HG03066 (cell line): ENCODE results near the gene TTC3.
"Not testable (repeated sequence)": the region's sequence is repeated elsewhere in the genome, so short reads cannot be mapped to it uniquely, and the experiment has no call there.

Experiments
- ATAC-seq: cut with Tn5 transposase; IDR thresholded peaks from one replicate; pipeline ENCODE4 v1.9.1; 2021; ENCODE audit warnings: low read depth; ENCODE audit not compliant: unreplicated experiment

TTC3 gene

DNA sequence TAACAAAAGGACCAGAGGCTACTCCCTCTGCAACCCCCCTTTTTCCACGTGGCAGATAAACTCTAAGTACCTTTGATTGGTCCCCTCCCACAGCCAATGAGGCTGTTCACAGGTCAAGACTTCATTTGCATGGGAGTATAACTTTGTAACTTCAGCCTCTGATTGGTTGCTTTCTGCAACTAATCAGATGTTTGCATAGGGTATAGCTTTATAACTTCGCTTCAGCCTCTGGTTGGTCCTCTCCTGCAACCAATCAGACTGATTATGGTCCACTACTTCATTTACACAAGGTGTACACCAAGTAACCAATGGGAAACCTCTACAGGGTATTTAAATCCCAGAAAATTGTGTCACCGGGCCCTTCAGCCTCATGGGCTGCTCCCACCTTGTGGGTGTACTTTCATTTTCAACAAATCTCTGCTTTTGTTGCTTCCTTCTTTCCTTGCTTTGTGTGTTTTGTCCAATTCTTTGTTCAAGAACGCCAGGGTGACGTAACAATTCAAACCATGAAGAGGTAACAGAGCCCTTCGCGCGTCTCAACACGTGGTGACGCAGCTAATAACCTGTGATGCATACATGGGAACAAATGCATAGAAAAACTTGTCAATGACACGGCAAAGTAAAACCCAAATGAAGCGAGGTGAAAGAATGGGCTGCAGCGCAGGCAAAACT is 146.8 kb downstream of the TTC3 start:
- ATAC-seq: no peak

DNA sequence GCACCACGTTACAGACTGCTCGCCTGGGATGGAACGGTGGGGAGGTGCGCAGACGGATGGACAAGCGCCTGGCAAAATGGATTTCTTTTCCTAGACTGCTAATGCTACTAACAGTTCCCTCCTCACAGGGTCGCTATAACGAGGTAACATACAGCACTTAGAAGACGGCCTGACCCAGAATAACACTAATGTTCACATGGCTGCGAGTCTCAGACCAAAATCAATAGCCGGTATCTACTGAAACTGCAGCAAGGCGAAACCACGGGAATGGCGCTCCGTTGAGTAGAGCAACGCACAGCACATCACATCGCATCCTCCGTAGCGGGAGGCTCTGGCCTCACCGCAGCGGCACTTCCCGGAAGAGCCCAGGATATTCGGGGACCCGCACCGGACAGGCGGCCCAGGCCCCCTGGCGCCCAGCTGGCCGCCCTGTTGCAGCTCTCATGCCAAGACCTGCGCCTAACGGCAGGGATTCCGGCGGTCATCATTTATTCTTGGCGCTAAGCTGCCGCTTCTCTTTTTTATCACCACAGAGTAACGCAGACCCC is 147.5 kb downstream of the TTC3 start:
- ATAC-seq: peak; percentile 36

DNA sequence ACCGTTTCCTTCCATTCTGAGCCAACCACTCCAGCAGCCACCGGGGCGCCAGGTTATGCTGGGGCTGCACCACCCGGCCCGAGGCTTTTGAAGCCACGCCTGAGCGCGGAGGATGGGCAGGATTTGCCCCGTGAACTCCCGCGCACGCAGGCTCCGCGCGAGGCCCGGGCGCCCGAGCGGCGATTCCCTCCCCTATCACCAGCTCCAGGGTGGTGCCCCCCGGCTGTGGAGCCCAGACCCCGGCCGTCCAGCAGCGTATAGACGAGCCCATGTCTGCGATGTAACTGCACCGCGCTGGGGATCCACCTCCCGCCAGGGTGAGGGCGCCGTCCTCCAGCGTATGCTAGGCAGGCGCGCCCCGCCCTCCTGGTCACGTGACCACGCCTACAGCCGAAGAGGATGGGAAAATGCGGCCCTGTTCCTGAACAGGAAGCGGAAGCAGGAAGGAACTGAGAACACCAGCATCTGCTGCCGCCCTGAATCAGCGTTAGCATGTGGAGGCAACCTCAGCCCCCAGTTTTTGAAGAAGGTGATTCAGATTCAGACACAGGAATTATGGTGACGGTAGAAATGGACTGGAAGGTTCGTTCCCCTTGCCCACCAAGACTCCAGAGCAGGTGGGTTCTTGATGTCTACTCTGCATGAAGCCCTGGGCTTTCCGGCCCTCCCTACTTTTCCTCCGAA is 148.1 kb downstream of the TTC3 start:
- ATAC-seq: peak; percentile 67

DNA sequence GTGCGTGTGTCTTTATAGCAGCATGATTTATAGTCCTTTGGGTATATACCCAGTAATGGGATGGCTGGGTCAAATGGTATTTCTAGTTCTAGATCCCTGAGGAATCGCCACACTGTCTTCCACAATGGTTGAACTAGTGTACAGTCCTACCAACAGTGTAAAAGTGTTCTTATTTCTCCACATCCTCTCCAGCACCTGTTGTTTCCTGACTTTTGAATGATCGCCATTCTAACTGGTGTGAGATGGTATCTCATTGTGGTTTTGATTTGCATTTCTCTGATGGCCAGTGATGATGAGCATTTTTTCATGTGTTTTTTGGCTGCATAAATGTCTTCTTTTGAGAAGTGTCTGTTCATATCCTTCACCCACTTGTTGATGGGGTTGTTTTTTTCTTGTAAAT is 149.2 kb downstream of the TTC3 start:
- ATAC-seq: not testable (repeated sequence)

DNA sequence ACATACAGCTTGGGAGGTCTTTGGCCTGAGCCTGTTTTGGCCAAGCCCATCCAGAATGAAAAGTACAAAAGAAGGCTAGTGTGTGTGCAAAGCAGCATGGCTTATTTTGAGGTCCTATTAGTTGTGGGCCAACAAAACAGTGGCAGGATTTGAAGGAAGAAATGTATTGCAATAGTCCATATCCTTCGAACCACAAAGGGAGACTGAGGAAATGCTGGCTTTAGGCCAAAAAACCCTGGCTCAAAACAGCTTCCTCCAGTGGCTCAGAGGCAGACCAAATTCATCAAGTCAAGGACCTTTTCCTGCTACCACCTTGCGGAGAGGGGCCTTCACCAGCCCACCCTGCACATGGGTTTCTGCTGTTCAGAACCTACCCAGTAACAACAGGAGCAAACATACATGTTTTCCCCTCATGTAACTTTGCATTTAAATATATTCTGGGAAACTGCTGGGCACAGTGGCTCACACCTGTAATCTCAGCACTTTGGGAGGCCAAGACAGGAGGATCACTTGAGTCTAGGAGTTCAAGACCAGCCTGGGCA is 150.8 kb downstream of the TTC3 start:
- no peak for ATAC-seq

DNA sequence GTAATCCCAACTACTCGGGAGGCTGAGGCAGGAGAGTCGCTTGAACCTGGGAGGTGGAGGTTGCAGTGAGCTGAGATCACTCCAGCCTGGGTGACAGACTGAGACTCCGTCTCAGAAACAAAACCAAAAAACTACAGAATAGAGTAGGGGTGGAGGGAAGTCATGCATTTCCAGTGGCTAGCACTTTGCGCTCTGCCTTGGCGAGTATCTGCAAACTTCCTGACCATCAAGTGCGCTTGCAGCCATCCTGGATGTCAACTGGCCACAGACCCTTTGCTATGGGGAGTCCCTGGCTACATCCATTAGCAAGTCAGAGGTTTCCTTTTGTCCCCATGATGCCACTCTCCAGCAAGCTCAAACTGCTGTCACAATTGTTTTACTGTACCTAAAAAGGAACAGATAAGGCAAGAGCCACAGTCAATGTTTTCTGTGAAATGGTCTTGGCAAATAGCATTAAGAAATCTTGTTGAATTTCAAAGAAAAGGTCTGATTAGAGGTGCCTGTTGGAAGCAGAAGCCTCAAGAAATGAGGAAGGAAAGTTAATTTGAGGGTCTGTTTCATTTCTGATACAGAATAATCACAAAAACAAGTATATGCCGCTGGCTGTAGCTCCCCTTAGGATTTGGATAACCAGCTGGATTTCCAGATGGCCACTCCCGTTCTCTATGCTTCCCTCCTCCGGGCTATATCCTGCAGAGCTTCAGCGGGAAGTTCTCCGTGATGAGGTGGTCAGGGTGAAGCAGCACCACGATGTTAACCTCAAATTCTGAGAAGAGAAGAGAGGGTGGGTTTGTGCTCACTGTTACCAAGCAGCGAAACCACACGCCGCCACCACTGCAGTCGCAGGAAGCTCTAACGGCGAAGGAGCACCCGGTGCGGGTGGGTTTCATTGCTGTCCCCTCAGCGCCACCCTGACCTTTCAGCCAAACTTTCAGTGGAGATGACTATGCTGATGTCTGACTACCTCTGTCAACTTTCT is 152.1 kb downstream of the TTC3 start:
- ATAC-seq: no peak

DNA sequence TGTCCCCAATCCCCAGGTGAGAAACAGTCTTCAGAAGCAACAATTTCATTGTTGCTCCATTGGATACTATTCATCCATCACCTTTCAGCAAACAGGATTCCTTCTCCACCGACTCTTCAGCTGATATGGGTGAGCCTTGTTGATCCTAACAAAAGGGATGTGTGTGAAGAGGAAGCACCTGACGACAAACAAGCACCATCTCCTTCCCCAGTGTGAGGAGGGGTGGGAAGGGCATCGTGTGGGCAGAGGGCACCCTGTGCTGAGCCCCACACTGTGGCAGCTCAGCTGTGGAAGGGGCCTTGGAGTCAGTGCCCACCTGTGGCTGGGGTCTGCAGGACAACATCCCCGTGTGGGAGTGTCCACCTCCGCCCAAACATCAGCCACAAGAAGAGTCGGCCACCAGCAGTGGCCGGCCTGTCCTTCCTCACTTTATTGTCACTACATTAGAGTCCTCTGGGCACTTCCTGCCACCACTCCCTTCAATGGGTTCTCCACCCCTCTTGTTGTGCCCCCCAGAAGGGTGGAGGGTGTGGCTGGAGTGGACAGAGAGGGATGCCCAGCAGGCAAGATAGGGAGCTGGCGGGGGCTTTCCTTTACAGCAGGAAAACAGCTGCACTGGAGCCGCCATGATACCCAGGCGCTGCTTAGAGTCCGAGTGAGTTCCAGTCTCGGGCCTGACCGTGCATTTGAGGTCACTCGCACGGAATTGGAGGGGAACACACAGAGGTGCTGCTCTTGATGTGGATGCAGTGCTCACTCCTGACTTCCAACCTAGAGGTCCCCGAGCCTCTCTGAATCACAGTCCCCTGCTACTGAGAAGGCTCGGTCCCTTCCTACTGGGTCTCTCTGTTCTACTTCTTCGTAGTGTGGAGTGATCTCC is 153.2 kb downstream of the TTC3 start:
- ATAC-seq: no peak

DNA sequence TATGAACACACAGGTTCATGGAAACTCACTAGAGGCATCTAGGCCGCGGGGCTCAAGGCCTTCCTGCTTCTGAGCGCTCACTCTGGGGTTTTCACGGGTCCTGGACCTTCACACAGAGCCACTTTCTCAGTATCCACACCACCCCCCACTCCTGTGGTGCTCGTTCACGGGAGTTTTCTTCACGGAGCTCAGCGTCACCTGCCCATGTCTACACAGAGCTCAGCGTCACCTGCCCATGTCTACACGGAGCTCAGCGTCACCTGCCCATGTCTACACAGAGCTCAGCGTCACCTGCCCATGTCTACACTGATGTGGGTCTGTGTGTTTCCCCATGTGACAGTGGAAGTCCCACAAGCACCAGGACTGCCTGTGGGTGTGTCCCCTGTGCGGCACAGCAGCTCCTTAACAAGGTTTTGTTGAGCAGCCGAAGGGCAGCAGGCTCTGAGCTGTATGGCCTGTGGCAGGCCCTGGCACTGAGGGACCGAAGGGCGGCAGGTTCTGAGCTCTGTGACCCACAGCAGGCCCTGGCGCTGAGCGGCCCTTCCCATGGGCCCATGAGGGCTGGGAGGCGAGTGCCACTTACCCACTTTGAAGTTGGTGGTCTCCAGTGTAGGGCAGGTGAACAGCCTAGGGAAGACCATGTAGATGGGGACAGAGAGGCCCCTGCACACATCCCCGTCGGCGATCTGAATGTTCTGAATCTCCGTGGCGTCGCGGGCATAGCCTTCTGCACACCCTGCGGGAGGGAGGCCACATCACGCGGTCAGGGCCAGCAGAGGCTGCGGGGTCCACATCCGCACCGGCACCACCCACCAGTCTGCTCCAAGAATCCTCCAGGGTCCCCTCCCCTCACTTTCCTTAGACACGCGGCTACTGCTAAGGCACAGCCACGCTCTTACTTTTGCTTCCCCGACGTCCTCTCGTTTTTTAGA is 154.3 kb downstream of the TTC3 start:
- ATAC-seq: no peak

DNA sequence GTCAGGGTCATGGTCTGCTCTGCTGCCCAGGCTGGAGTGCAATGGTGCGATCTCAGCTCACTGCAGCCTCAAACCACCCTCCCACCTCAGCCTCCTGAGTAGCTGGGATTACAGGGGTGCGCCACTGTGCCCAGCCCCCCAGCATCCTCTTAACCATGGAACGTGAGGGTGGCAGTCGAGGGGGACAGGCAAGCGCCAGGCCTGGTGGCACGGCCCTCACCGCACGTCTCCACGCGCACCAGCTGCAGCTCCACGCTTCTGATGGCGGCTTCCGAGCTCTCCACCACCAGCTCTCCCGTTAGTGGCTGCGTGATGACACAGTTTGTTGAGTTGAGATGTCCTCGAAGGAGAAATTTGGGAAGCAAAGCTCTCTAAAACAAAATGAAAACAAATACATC is 154.9 kb downstream of the TTC3 start:
- ATAC-seq: no peak

DNA sequence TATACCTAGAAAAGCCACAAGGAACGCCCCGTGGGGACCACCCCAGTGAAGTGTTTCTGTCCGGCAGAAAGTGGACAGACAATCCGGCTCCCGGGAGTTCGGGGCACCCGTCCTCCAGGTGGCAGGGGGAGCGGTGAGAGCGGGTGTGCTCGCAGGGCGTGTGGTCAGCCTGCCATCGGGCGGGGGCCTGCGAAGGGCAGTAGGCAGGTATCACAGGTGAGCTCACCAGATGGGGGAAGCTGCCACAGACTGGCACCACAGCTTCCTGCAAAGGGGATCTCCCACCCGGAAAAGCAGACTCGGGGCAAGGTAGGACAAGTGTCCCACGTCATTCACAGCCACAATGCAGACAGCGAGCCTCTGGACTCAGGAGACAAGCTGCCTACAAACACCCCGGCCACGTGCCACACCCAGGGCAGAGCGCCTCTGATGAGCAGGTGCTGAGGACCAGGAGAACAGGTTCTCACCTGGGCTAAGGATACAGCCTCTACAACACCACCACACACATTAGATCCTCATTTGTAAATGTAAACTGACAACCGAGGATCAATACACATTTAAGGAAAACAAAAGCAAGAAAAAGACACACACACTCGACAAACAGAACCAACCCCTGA is 157.7 kb downstream of the TTC3 start:
- ATAC-seq: no peak

DNA sequence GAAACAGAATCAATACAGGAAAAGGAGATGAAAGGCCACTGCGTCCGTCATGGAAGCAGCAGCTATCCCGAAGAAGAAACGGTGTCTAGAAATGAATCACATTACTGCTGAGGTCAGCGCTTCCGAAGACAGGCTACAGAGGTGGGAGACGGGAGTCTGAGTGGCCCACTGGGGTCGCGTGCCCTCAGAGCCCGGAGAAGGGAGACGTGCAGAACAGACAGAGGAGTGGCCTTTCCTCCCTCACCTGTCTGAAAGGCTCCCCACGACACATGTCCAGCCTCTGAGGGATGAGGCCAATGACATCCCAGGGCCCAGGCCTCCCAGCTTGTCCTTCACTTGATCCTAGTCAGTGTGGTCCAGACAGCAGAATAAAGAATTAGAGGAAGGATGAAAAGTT is 158.2 kb downstream of the TTC3 start:
- no peak for ATAC-seq

DNA sequence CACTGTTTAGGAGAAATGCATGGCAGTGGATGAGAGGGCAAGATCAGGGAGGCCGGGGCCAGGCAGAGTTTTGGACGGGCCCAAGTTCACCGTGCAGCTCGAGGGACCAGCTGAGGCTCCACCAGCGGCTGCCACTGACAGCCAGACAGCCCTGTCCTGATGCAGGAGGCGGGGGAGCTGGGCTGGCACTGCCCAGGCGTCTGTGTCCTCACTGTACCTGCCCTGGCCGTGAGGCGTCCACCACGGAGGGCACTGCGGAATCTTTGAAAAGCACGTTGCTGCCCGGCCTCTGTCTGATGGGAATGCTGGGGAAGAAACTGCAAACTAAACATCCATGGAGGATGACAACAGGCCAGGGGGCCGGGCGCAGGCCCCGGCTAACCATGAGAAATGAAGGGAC is 158.6 kb downstream of the TTC3 start:
- no peak for ATAC-seq

DNA sequence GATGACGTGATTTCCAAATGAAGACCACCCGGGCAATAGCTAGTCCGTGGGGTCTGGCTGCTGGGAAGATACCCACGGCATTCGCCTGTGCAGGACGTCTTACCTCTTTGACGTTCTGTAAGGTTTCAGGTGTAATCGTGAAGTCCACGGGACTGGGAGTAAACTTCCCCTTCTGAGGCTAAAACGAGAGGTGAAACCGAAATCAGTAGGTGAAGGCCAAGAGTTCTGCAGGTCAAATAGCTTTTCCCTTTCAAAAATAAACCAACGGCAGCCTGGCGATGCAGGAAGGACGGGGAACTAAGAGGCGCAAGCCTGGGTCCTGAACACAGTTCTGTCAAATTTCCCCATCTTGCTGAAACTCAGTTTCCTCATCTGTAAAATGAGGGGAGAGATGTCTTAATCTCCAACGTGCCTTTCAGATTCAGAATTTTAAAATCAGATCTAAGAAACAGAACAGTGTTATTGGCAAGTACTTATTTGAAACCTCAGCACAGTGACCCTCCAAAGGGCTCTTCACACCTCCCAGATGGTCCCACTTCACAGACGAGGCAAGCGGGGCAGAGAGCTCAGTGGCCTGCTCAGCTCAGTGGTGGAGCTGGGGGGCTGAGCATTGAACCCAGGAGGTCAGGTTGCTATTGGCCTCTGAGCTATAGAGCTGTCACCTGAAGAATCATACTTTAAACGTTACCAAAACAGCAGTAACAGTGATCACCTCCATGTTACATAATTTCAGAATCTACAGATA is 159.4 kb downstream of the TTC3 start:
- ATAC-seq: peak; percentile 70

DNA sequence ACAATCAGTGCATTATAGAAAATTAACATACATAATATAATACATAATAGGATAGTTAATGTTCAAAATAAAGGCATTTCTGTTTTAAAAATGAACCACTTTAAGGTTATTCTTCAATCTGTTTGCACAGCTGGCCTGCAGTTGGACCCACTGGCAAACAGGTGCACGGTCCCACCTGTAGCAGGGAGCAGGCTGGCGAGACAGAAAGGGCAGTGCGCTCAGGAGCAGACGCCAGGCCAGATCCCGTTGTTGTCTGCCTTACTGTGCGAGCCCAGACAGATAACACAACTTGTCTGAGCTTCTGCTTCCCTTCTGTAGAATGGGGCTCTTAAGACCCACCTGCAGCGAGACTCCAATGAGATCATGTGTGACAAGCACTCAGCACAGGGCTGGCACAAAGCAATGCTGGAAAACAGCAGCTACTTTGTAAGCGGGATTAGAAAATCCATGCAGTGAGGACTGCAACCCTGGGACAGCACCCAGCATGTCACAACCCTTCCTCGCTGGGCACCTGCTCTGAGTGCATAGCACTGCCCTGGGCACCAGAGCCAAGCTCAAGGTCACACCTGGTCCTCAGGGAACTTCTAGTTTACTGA is 160.6 kb downstream of the TTC3 start:
- ATAC-seq: no peak

DNA sequence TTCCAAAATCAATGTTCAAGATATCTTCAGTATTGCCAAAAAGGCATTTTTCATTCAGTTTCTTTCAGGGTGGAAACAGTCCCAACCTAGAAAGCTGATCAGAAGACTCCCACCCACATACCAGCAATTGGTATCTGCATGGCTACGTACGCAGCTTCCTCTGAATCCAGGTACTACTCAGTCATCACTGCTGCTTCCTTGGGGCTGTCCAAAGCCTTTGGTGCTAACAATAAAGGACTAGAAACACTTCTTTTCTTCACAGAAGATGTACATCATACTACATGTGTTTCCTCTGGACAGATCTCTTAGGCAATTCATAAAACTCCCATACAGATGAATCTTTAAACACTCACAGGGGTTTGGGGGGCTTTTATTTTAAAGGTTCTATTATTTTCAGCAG is 164.3 kb downstream of the TTC3 start:
- ATAC-seq: no peak

DNA sequence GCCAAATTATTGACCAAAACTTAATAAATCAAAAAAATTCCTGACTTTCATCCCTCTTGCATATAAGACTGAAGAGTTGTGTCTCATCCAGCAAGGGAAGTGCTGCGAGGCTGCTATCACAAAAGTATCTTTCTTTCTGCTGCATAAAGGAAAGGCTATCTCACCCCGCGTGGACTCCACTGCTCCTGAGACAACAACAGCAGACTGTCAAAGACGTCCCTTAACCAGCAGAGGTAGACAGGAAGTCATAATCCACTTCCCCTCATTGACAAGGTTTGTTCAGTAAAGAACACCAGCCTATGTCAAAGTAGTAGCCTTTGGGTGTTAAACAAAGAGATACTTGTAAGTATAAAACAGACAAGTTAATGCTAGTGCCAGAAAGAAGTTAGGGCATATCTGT is 164.7 kb downstream of the TTC3 start:
- no peak for ATAC-seq

DNA sequence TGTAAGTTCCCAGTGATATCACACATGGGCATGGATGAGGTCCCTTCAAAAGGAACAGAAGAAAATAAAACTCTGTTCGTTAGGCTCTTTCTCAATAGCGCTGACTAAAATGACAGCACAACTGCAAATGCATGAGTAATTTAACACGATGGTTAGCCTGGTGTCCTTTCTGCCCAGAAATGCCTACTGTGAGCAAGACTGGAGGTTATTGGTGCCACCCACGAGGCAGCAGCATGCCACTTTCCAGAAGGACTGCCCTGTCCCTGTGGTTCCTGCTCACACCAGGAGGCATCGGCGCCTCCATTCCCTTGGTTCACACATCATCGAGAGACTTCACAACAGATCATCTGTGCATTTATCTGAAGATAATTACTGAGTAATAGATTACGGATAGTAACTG is 167.9 kb downstream of the TTC3 start:
- no peak for ATAC-seq
